ENCODE data around the gene ACAT2.
A peak's percentile ranks its signal among the peaks of the same experiment; 100 is the strongest.
"Not testable (repeated sequence)": the region's sequence is repeated elsewhere in the genome, so short reads cannot be mapped to it uniquely, and the experiment has no call there.

The ACAT2 gene

DNA sequence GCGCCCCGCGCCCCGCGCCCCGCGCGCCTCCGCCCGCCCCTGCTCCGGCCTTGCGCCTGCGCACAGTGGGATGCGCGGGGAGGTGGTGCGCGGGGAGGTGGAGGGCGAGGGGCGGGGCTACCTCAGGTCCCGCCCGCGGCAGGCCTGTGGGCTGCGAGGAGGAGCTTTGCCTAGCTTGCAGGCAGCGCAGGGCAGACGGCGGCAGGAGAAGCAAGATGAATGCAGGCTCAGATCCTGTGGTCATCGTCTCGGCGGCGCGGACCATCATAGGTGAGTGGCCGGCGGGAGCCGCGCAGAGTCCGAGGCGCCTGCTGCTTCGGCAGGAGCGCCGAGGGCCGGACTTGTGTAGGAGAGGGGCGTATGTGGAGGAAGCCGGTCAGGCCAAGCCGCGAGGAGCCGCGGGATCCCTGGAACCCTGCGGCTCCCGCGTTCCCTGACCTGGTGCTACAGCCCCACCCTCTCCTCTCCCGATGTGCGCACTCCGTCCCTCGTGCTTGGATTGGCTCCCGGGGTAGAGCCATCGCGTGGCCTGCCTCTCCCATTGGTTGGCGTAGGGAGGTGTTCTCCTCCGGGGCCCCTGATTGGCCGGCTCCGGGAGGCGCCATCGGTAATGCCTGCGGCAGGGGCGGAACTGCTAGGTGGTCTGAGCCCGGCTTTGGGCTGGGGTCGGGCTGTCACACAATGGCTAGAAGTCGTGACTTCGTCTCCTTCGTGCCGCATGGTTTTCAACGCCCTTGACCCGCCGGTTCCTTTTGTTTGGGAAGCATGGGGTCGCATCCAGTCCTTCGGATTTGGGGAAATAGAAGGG, at the start of gene ACAT2:
ACAT2 (plus strand) TSS at position 173 of the 808 bp plus-strand sequence; CDS start at position 216, 43 bp downstream.
- DNase-seq = peak; percentile 97

DNA sequence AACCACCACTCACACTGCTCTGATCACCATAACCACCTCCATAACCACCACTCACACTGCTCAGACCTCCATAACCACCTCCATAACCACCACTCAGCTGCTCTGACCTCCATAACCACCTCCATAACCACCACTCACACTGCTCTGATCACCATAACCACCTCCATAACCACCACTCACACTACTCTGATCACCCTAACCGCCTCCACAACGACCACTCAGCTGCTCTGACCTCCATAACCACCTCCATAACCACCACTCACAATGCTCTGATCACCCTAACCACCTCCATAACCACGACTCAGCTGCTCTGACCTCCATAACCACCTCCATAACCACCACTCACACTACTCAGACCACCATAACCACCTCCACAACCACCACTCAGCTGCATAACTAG, 49.5 kb upstream of the ACAT2 start:
- not testable (repeated sequence) for DNase-seq

DNA sequence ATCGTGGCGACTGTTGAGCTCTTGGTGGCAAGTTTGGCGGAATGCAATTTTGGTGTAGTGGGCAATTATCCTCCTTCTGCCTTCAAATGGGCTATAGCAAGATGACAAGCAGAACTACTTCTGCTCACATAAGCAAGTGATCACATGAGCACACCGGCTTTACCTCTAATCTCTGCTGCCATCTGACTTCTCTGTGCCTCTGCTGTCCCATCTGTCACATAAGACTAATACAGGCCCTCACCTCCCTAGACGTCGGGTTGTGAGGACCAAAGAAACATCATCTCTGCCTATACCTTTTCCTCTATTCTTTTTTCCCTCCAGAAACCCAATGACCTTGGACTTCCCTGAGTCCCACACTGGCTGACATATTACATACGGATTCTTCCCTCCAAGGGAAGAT, 47.9 kb upstream of the ACAT2 start:
- no peak for DNase-seq

DNA sequence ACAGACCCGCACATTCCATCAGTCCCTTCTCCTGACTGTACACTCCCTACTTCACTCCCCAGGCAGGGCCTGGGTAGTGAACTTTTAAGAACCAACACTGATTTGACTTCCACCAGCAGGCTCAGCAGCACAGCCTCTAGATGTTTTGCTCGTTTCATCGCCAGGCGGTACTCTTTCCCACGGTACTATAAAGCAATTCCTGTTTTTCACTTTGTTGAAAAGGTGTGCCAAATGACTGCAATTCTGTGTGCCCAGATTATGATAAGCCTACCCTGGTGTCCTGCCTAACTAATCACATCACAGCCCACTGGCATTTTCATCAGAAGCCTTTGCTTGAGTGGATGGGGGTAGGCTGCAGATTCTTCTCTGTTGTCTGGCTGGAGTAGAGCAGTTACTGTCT, 47.4 kb upstream of the ACAT2 start:
- DNase-seq = no peak

- DNase-seq = no peak
Observed at GRCh38 chr6:159715166-159715565, 46.7 kb upstream of the ACAT2 start.

DNA sequence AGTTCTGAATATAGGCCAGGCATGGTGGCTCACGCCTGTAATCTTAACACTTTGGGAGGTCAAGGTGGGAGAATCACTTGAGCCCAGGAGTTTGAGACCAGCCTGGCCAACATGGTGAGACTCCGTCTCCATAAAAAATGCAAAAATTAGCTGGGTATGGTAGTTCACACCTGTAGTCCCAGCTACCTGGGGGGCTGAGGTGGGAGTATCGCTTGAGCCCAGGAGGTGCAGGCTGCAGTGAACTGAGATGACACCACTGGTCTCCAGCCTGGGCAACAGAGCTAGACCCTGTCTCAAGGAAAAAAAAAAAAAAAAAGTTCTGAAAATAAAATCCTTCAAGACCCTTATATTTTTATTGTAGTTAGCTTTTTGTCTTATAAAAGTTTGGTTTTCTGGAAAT, 46.2 kb upstream of the ACAT2 start:
- no peak for DNase-seq

DNA sequence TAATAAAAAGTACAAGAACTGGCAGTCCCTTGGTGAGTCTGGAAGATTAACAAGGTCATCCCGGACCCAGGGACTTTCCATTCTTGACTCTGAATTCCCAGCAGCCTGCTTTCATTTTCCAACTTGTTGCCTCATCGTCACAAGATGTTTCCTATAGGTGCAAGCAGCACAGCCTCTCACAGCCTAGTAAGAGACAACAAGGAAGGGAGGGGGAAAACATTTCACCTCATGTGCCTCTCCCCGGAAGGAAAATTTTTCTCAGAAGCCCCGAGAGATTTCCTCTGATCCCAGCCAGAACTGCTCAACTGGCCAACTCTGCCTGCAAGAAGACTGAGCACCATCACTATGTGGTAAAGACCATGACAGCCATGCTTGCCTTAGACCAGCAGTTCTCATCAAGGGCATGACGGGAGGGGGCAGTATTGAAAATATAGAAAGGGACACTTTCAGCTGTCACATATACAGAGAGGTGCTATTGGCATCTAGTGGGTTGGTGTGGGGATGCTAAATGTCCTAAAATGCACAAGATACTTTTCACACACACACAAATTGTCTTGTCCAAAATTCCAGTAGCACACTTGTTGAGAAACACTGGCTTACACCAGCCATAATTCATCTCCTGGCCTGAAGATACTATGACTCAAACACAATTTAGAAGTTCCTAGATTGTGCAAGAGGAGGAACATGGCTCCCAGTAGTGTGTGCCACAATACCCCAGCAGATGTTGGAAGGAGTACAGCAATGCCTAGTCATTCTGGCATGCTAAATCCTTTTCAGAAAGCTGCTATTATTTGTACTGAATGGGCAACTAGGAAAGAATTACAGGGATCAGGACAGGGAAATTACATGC, 45.4 kb upstream of the ACAT2 start:
- no peak for DNase-seq

DNA sequence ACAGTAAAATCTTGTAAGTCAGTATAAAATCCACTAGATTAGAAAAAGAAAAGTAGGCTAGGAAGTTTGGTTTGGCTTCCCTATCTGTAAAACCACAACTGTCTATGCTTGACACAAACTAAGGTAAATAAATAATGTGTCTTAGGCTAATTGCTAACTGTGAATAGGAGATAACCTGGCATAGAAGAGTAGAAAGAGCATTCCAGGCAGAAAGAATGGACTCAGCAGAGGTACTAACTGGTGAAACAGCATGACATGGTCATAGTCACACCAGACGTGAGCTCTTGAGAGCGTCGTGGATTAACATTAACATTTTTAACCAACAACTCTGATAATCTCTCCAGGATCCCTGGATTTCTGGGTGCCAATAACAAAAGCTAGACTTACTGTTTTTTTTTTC, 43.2 kb upstream of the ACAT2 start:
- DNase-seq = no peak

DNA sequence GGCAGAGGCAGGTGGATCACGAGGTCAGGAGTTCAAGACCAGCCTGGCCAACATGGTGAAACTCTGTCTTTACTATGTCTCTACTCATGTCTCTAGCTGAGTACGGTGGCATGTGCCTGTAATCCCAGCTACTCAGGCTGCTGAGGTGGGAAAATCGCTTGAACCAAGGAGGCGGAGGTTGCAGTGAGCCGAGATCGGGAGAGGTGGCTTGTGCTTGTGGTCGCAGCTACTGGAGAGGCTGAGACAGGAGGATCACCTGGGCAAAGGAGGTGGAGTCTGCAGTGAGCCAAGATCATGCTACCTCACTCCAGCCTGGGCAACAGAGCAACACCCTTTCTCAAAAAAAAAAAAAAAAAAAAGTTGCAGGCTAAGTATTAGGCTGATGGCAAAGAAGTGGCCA, 42.6 kb upstream of the ACAT2 start:
- no peak for DNase-seq

GRCh38 chr6:159720708-159721107, 41.1 kb upstream of the ACAT2 start:
- peak; percentile 53 for DNase-seq

DNA sequence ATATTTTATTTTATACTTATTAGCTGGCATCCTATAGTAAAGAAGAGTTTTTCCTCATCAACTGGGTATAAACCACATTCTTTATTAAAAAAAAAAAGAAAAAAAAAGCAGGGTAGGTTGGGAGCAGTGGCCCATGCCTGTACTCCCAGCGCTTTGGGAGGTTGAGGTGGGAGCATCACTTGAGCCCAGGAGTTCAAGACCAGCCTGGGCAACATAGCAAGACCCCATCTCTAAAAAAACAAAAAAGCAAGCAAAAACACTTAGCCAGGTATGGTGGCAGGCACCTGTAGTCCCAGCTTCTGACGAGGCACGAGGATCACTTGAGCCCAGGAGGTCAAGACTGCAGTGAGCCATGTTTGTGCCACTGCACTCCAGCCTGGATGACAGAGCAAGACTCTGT, 39.9 kb upstream of the ACAT2 start:
- DNase-seq = not testable (repeated sequence)

- DNase-seq = no peak
Observed at GRCh38 chr6:159722655-159723054, 39.2 kb upstream of the ACAT2 start.

DNA sequence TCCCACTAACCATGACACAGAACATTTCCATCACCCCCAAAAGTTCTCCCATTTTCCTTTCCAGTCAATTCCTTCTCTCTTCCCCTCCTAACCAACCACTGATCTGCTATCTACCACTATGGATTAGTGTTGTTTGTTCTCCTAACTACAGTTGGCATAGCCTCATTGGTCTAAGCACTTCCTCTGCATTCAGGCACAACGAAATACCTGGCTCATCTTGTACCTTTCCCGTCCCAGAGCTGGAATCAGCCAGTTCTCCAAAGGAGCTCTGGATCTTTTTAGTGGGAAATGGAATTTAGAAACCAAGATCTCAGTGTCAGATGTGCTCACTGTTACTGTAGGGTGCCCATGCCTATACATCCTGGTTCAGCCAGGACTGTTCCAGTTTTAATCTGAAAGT, 38.6 kb upstream of the ACAT2 start:
- DNase-seq = no peak

GRCh38 chr6:159724778-159725177, 37.1 kb upstream of the ACAT2 start:
- no peak for DNase-seq

- DNase-seq = not testable (repeated sequence)
Observed at GRCh38 chr6:159725208-159725607, 36.6 kb upstream of the ACAT2 start.

- no peak for DNase-seq
Observed at GRCh38 chr6:159726255-159726917, 35.5 kb upstream of the ACAT2 start.

DNA sequence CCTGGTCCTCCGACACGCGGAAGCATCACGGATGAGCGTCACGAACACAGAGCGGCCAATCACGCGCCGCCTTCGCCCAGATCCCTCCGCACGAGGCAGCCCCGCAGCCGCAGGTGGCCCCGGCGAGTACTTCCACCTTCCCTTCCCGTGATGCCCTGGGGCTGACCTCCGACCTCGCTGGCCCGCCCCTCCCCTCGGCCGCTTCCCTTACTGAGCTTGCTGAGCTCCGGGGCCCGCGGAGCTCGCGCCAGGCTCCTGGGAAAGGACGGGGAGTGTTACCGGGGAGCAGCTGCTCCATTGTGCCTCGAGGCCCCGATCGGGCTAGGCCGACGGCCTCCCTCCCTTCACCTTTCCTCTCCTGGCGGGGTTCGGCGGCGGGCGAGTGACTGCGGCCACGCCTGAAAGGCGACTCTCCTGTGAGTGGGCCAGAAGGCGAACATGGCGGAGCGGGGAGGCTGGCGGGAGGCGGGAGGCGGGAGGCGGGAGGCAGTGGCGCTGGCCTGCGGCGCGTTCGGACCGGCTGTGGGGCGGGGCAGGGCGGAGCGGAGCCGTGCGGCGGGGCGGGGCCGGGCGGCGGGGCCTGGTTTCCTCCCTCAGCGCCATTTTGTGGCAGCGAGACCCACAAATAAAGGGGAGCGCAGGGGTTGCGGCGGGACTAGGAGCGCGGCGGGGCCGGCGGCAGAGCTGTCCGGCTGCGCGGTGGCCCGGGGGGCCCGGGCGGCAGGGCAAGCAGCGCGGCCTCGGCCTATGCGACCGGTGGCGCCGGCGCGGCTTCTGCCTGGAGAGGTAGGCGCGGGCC, 34.7 kb upstream of the ACAT2 start, which contains the start of gene WTAP:
WTAP (plus strand) TSS at position 589 of the 799 bp plus-strand sequence. CDS start 8,760 bp downstream, outside the sequence.
- DNase-seq = peak; percentile 98

DNA sequence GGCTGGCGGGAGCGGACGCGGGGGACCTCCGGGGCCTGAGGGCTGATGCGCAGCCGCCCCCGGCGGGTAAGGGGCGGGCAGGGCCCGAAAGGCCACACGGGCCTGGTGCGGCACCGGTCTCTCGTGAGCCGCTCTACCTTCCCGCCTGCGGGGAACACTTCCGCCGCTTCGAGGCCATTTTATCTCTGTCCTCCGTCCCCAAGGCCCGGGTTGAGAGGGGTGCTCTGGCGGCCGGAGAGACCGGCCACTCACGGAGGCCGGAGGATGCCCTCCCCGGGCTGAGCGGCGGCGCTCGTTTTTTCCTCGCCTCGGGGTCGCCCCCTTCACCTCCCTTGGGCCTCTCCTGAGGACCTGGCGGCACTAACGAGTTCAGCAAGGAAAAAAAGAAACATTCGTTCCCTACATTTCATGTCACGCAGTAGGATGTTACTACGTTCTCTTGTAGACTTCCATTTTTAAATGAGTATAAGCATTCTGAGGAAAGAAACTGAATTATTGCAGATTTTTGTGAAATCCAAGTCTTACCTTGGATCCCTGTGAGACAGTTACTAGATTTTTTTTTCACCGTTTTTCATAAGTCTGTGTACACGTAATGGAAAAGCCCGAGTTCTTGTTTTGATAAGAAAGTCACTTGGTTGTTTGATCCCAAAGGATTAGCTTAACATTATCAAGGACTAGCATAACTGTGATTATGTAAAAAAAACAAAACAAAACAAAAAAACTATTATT, 34.0 kb upstream of the ACAT2 start:
- peak; percentile 66 for DNase-seq

- no peak for DNase-seq
Observed at GRCh38 chr6:159728531-159728964, 33.3 kb upstream of the ACAT2 start.

DNA sequence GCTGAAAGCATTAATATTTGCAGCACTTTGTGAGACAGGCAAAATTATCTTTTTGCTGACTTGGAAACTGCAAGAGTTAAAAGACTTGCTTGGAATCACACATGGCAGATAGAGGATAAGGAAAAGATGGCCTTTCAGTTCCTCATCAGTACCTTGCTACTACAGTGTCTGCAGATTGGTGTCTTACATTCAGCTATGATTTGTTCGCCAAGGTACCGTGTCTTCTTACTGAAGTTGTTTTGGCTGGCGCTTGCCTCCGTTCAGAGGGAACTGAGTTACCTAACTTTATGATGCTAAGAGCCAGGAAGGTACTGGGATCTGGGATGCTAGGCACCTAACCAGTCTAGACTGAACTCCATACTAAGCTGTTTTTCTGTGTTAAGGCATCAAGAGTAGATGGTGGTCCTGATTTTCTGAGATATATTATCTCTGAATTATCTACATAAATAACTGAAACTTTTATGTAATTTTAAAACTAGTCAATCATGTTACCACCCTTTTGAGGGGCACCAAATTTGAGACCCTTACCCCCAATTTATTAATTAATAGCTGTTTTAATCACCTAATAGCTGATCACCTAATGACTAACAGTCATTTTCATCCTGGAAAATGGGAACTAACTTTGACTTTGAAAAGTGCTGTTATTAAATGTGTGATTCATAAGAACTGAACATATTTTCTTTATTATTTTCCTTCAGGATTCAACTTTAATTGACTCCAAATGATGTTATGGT, 32.1 kb upstream of the ACAT2 start:
- DNase-seq = peak; percentile 24

- no peak for DNase-seq
Observed at GRCh38 chr6:159730332-159730676, 31.5 kb upstream of the ACAT2 start.
